Smooth muscle cell (in vitro differentiated cells): ENCODE measurements around the gene KCNN3. TPM values are rescaled to one million over a fixed set of nuclear protein-coding genes. Genes with fewer than 3 reads are reported as not detected.

Experiments
- DNase-seq: peaks from one replicate; lab custom pipeline; 2025; ENCODE audit not compliant: unreplicated experiment; lab: John Stamatoyannopoulos, UW
- H2AFZ ChIP-seq: fragments of 200-600 bp; sonication (generic); 2 replicates; pipeline ENCODE4 v1.6.0; 2016; ENCODE audit warnings: antibody characterized with exemption, low read depth, mild to moderate bottlenecking
- H3F3A ChIP-seq: fragments of 200-600 bp; sonication (generic); 2 replicates; pipeline ENCODE4 v1.6.0; 2017; ENCODE audit warnings: antibody characterized with exemption, low read depth
- H3K27ac ChIP-seq: fragments of 200-600 bp; sonication (generic); 2 replicates; pipeline ENCODE4 v1.5.1; 2016; ENCODE audit warnings: low read depth, mild to moderate bottlenecking
- H3K27me3 ChIP-seq: fragments of 200-600 bp; sonication (generic); 2 replicates; pipeline ENCODE4 v1.6.1; 2016; ENCODE audit warnings: low read depth, mild to moderate bottlenecking
- H3K36me3 ChIP-seq: fragments of 200-600 bp; sonication (generic); 2 replicates; pipeline ENCODE4 v1.5.1; 2016; ENCODE audit warnings: low read depth
- H3K4me1 ChIP-seq: fragments of 200-600 bp; sonication (generic); 2 replicates; pipeline ENCODE4 v1.5.1; 2016; ENCODE audit warnings: low read depth
- H3K4me2 ChIP-seq: fragments of 200-600 bp; sonication (generic); 2 replicates; pipeline ENCODE4 v1.6.0; 2016; ENCODE audit warnings: mild to moderate bottlenecking
- H3K4me3 ChIP-seq: fragments of 200-600 bp; sonication (generic); 2 replicates; pipeline ENCODE4 v1.5.1; 2016; ENCODE audit warnings: mild to moderate bottlenecking
- H3K79me2 ChIP-seq: fragments of 200-600 bp; sonication (generic); 2 replicates; pipeline ENCODE4 v1.6.0; 2016; ENCODE audit warnings: low read depth, mild to moderate bottlenecking
- H3K9ac ChIP-seq: fragments of 200-600 bp; sonication (generic); 2 replicates; pipeline ENCODE4 v1.6.0; 2016; ENCODE audit warnings: low read depth
- H3K9me3 ChIP-seq: fragments of 200-600 bp; sonication (generic); replicated peaks from 2 replicates; pipeline ENCODE4 v1.5.1; 2016; ENCODE audit warnings: low read depth
- H4K20me1 ChIP-seq: fragments of 200-600 bp; sonication (generic); 2 replicates; pipeline ENCODE4 v1.6.0; 2016; ENCODE audit warnings: low read depth
- CTCF ChIP-seq: fragments of 200-600 bp; sonication (generic); IDR thresholded peaks from 2 replicates; pipeline ENCODE4 v1.5.1; 2017; ENCODE audit warnings: borderline replicate concordance, mild to moderate bottlenecking, antibody characterized with exemption; ENCODE audit not compliant: insufficient read depth, poor library complexity, severe bottlenecking
- WGBS: methylation state at CpG from one replicate; pipeline ENCODE4 v1.1.7; 2016; ENCODE audit warnings: low lambda C conversion rate; 5-methylcytosine and 5-hydroxymethylcytosine counted together
- polyA plus RNA-seq: library from polyadenylated mRNA; unstranded; fragments of >200 nt; fragmentation: Nextera tagmentation; extraction: Ambion mirVana; gene quantifications from 2 replicates; pipeline ENCODE4 v1.2.1, GENCODE V29; 2016
- total RNA-seq: library from RNA; depleted of rRNA; stranded (reverse); fragments of >200 nt; gene quantifications from 2 replicates; pipeline ENCODE4 v1.2.3, GENCODE V29; 2014

KCNN3 gene
- total and polyA plus RNA-seq, 2 experiments from 2014 or later, result 0.18 to 0.77 TPM

GRCh38 chr1:154846565-154847442, 23.3 kb downstream of the KCNN3 start:
- H3K4me2 ChIP-seq, result no peak overlapping the region
- peaks cover 8% of the 10 kb centered on the region for H3K4me1 ChIP-seq
- H3F3A ChIP-seq, result no peaks in the 10 kb centered on the region
- H3K27me3 ChIP-seq, result no peaks in the 10 kb centered on the region
- DNase-seq, result no peak
- H3K27ac ChIP-seq, result no peak overlapping the region
- no peak overlapping the region for H3K9ac ChIP-seq
- no peaks in the 10 kb centered on the region for H3K36me3 ChIP-seq
- 81% methylated on average over 18 of the region's 19 CpGs for WGBS
- no peaks in the 10 kb centered on the region for H3K79me2 ChIP-seq
- no peak overlapping the region for H3K4me3 ChIP-seq
- H4K20me1 ChIP-seq, result no peaks in the 10 kb centered on the region
- no peak for TF ChIP-seq CTCF
- no peaks in the 10 kb centered on the region for H3K9me3 ChIP-seq
- no peak overlapping the region for H2AFZ ChIP-seq

- Histone ChIP-seq H4K20me1 (no peaks in the 10 kb centered on the region), H3F3A (no peaks in the 10 kb centered on the region), H2AFZ (no peak overlapping the region), H3K4me3 (no peak overlapping the region), H3K9me3 (no peaks in the 10 kb centered on the region), H3K4me2 (no peak overlapping the region), H3K27me3 (no peaks in the 10 kb centered on the region), H3K27ac (no peak overlapping the region), H3K79me2 (no peaks in the 10 kb centered on the region), H3K4me1 (peaks cover 9% of the 10 kb centered on the region), H3K9ac (no peak overlapping the region), H3K36me3 (no peaks in the 10 kb centered on the region)
- WGBS, result 90% methylated on average over 6 of the region's 6 CpGs
- DNase-seq, result no peak
- no peak for TF ChIP-seq CTCF
Measured at GRCh38 chr1:154845879-154846278, 24.2 kb downstream of the KCNN3 start.

- Histone ChIP-seq H4K20me1 (no peaks in the 10 kb centered on the region), H3K9me3 (no peaks in the 10 kb centered on the region), H3K79me2 (no peaks in the 10 kb centered on the region), H2AFZ (no peak overlapping the region), H3K4me1 (peaks cover 15% of the 10 kb centered on the region), H3K4me3 (no peak overlapping the region), H3K9ac (no peak overlapping the region), H3K4me2 (no peak overlapping the region), H3K36me3 (no peaks in the 10 kb centered on the region), H3K27ac (no peak overlapping the region), H3K27me3 (no peaks in the 10 kb centered on the region), H3F3A (no peaks in the 10 kb centered on the region)
- no peak for DNase-seq
- TF ChIP-seq CTCF, result no peak
- 92% methylated on average over 3 of the region's 3 CpGs for WGBS
Measured at GRCh38 chr1:154845174-154845573, 24.9 kb downstream of the KCNN3 start.

- Histone ChIP-seq H2AFZ (no peak overlapping the region), H3K79me2 (no peaks in the 10 kb centered on the region), H4K20me1 (no peaks in the 10 kb centered on the region), H3K36me3 (no peaks in the 10 kb centered on the region), H3K4me2 (no peak overlapping the region), H3K27me3 (no peaks in the 10 kb centered on the region), H3K9me3 (no peaks in the 10 kb centered on the region), H3K4me1 (peaks cover 23% of the 10 kb centered on the region), H3K9ac (no peak overlapping the region), H3K27ac (no peak overlapping the region), H3F3A (no peaks in the 10 kb centered on the region), H3K4me3 (no peak overlapping the region)
- no peak for TF ChIP-seq CTCF
- DNase-seq, result no peak
- 83% methylated on average over 10 of the region's 10 CpGs for WGBS
Measured at GRCh38 chr1:154844297-154844681, 25.8 kb downstream of the KCNN3 start.
